ENCODE measurements around the gene DIPK1A.

Gene DIPK1A

GRCh38 chr1:92833840-92834239, 127.4 kb downstream of the DIPK1A start:
- DNase-seq = no peak

- DNase-seq = no peak
Observed at GRCh38 chr1:92832537-92833114, 128.6 kb downstream of the DIPK1A start.

- DNase-seq = peak; percentile 97
Observed at GRCh38 chr1:92831762-92832536, 129.3 kb downstream of the DIPK1A start, which contains the start of gene RPL5. RPL5 (plus strand) TSS chr1:92832040; CDS start chr1:92832115, 75 bp downstream.

GRCh38 chr1:92831368-92831761, 129.9 kb downstream of the DIPK1A start:
- no peak for DNase-seq

- DNase-seq = no peak
Observed at GRCh38 chr1:92826792-92827191, 134.5 kb downstream of the DIPK1A start.

GRCh38 chr1:92822879-92823278, 138.4 kb downstream of the DIPK1A start:
- DNase-seq = no peak

GRCh38 chr1:92820551-92820950, 140.7 kb downstream of the DIPK1A start:
- no peak for DNase-seq

- no peak for DNase-seq
Observed at GRCh38 chr1:92820024-92820423, 141.2 kb downstream of the DIPK1A start.

- peak; percentile 24 for DNase-seq
Observed at GRCh38 chr1:92817986-92818764, 143.1 kb downstream of the DIPK1A start.

GRCh38 chr1:92817137-92817697, 144.0 kb downstream of the DIPK1A start:
- no peak for DNase-seq

- no peak for DNase-seq
Observed at GRCh38 chr1:92816732-92817131, 144.5 kb downstream of the DIPK1A start.

GRCh38 chr1:92808381-92808780, 152.9 kb downstream of the DIPK1A start:
- DNase-seq = no peak

- DNase-seq = no peak
Observed at GRCh38 chr1:92805216-92805615, 156.0 kb downstream of the DIPK1A start.

- DNase-seq = no peak
Observed at GRCh38 chr1:92804721-92805201, 156.5 kb downstream of the DIPK1A start.

GRCh38 chr1:92803140-92803887, 157.9 kb downstream of the DIPK1A start:
- no peak for DNase-seq

- no peak for DNase-seq
Observed at GRCh38 chr1:92797961-92798360, 163.3 kb downstream of the DIPK1A start.

- no peak for DNase-seq
Observed at GRCh38 chr1:92797297-92797696, 164.0 kb downstream of the DIPK1A start.

- DNase-seq = no peak
Observed at GRCh38 chr1:92795166-92795565, 166.1 kb downstream of the DIPK1A start.

GRCh38 chr1:92792340-92792782, 168.9 kb downstream of the DIPK1A start:
- no peak for DNase-seq
